CD4-positive, alpha-beta T cell (primary cell): ENCODE measurements around the gene PIP5K1C. TPM values are rescaled to one million over a fixed set of nuclear protein-coding genes. Genes with fewer than 3 reads are reported as not detected.

Experiments used
- ATAC-seq: fragments of 200-7000 bp; cut with Tn5 transposase; one replicate; pipeline ENCODE4 v1.10.0; 2022; ENCODE audit warnings: mild to moderate bottlenecking; ENCODE audit not compliant: poor library complexity
- CTCF ChIA-PET: fragments of 350-600 bp; sonication (Branson Sonifier 250); formaldehyde crosslinking; loops from one replicate; lab custom pipeline; 2021; ENCODE audit warnings: antibody characterized with exemption, inconsistent platforms; lab: Charles Lee
- POLR2A ChIA-PET: fragments of 350-600 bp; sonication (Branson Sonifier 250); formaldehyde crosslinking; loops from one replicate; lab custom pipeline; 2021; ENCODE audit warnings: antibody characterized with exemption, inconsistent platforms; lab: Charles Lee
- DNase-seq, 14 experiments: peaks; one replicate each; pipeline ENCODE4 v3.0.0-alpha.2; 2013 to 2020; ENCODE audit warnings: mixed read lengths in 2 of 14
- H3K27ac ChIP-seq, 2 donors: one replicate each; pipeline versions ENCODE4 v1.5.1 to v1.7.0; 2013; ENCODE audit warnings: low read length in 2 of 2, low read depth in 1 of 2, mild to moderate bottlenecking in 1 of 2
- H3K27me3 ChIP-seq, 2 experiments: 1 replicate in 1 of 2; 2 replicates in 1 of 2; pipeline versions ENCODE4 v1.6.1 to v1.7.0; 2013; ENCODE audit warnings: low read length in 2 of 2, control low read depth in 1 of 2, mild to moderate bottlenecking in 1 of 2, moderate library complexity in 1 of 2; ENCODE audit not compliant: insufficient read depth in 2 of 2, control insufficient read depth in 1 of 2
- H3K36me3 ChIP-seq: one replicate; pipeline ENCODE4 v1.6.1; 2013; ENCODE audit warnings: low read length, control low read depth; ENCODE audit not compliant: insufficient read depth
- H3K4me1 ChIP-seq: one replicate; pipeline ENCODE4 v1.6.1; 2013; ENCODE audit warnings: low read length, control low read depth; ENCODE audit not compliant: insufficient read depth
- H3K4me3 ChIP-seq: one replicate; pipeline ENCODE4 v1.5.1; 2013; ENCODE audit warnings: mild to moderate bottlenecking, low read length, moderate library complexity
- H3K9me3 ChIP-seq, 2 experiments: 1 replicate in 1 of 2; 2 replicates in 1 of 2; pipeline versions ENCODE4 v1.6.1 to v1.7.0; 2013; ENCODE audit warnings: low read length in 2 of 2, mild to moderate bottlenecking in 2 of 2, control low read depth in 1 of 2, moderate library complexity in 1 of 2; ENCODE audit not compliant: control insufficient read depth in 1 of 2, insufficient read depth in 1 of 2
- H3K27ac Mint-ChIP-seq: one replicate; pipeline ENCODE4 v1.8.0; 2020; ENCODE audit warnings: mixed read lengths
- H3K27me3 Mint-ChIP-seq: one replicate; pipeline ENCODE4 v1.8.0; 2021; ENCODE audit warnings: mixed read lengths
- H3K36me3 Mint-ChIP-seq: one replicate; pipeline ENCODE4 v1.8.0; 2021; ENCODE audit warnings: low read depth, mixed read lengths
- H3K4me1 Mint-ChIP-seq: one replicate; pipeline ENCODE4 v1.8.0; 2021; ENCODE audit warnings: low read depth, mixed read lengths
- H3K4me3 Mint-ChIP-seq: one replicate; pipeline ENCODE4 v1.8.0; 2020; ENCODE audit warnings: mild to moderate bottlenecking, mixed read lengths
- H3K9me3 Mint-ChIP-seq: one replicate; pipeline ENCODE4 v1.8.0; 2020; ENCODE audit warnings: mixed read lengths
- CTCF ChIP-seq: fragments of 200-600 bp; IDR thresholded peaks from one replicate; pipeline ENCODE4 v1.8.0; 2022; ENCODE audit warnings: antibody characterized with exemption, mild to moderate bottlenecking
- intact Hi-C, 2 experiments: fragments of 100-400 bp; cut with DNase I in 1 of 2; cut with micrococcal nuclease in 1 of 2; formaldehyde crosslinking; loops; one replicate each; pipeline versions ENCODE4 v1.15.1 to v1.9.0; 2023 to 2025; cut with DNase I, micrococcal nuclease
- total RNA-seq, 174 experiments: library from RNA in 2 of 174; stranded (reverse) in 2 of 174; gene quantifications; one replicate each; pipeline ENCODE4 v1.2.3 and lab custom pipeline; 2021 to 2026

PIP5K1C gene
- total RNA-seq, 2 experiments from 2014 or later = 14.7 to 15.5 TPM

GRCh38 chr19:3701200-3701599 lies 932 bp upstream of the PIP5K1C start:
- ATAC-seq (no peak), DNase-seq (no peak)
- no peak overlapping the region for H3K27ac Mint-ChIP-seq
- H3K36me3 Mint-ChIP-seq = no peaks in the 10 kb centered on the region
- Histone ChIP-seq H3K36me3 (no peaks in the 10 kb centered on the region), H3K4me3 (no peak overlapping the region), H3K27me3 (peaks cover 0 to 2% of the 10 kb centered on the region in 2 experiments), H3K9me3 (no peaks in the 10 kb centered on the region), H3K4me1 (peaks cover 41% of the 10 kb centered on the region), H3K27ac (no peak overlapping the region)
- ChIA-PET CTCF (interaction anchor here (0.8 kb wide), 1 partner anchor 9 kb away, joined by 5 read pairs; no protein-coding TSS in a partner anchor), POLR2A (interaction anchor here (5.3 kb wide), 1 partner anchor 13 kb away, joined by 49 read pairs; no protein-coding TSS in a partner anchor)
- H3K4me1 Mint-ChIP-seq = peaks cover 23% of the 10 kb centered on the region
- intact Hi-C loops = loop anchor here in 1 of 2 experiments (2.0 kb wide), 1 partner anchor 62 kb away; the partner anchor contains the start of gene MRPL54
- H3K4me3 Mint-ChIP-seq = peak overlapping the region; percentile 77
- no peaks in the 10 kb centered on the region for H3K9me3 Mint-ChIP-seq
- peaks cover 3% of the 10 kb centered on the region for H3K27me3 Mint-ChIP-seq
- no peak for TF ChIP-seq CTCF

- ATAC-seq = peak; percentile 1
- DNase-seq = no peak
Measured at GRCh38 chr19:3699741-3700241, 477 bp downstream of the PIP5K1C start.

More at GRCh38 chr19:3699741-3700241, 477 bp downstream of the PIP5K1C start:
- Mint-ChIP-seq H3K4me1 (peaks cover 27% of the 10 kb centered on the region), H3K27me3 (no peaks in the 10 kb centered on the region), H3K36me3 (no peaks in the 10 kb centered on the region), H3K27ac (peak overlapping the region; percentile 73), H3K4me3 (peak overlapping the region; percentile 91), H3K9me3 (no peaks in the 10 kb centered on the region)
- intact Hi-C loops = loop anchor here (1.0 to 10.0 kb wide), 4 partner anchors 33 to 505 kb away; partner anchors contain the start of genes CACTIN (in 1 of the 2) and MRPL54 (in 1 of the 2)
- peak overlapping the region; percentile 72 for H3K4me3 ChIP-seq
- H3K27me3 ChIP-seq = peaks cover 0 to 1% of the 10 kb centered on the region in 2 experiments
- no peaks in the 10 kb centered on the region for H3K9me3 ChIP-seq
- no peaks in the 10 kb centered on the region for H3K36me3 ChIP-seq
- no peak for TF ChIP-seq CTCF
- POLR2A ChIA-PET = interaction anchor here (0.9 to 5.3 kb wide), 4 partner anchors 9 to 63 kb away, joined by 3 to 49 read pairs (median 6); partner anchors contain the start of gene MRPL54
- H3K27ac ChIP-seq = no peak overlapping the region
- CTCF ChIA-PET = interaction anchor here (0.6 to 1.2 kb wide), 5 partner anchors 9 to 195 kb away, joined by 3 to 5 read pairs (median 3); no protein-coding TSS in a partner anchor
- peaks cover 37% of the 10 kb centered on the region for H3K4me1 ChIP-seq
